ENCODE data around the gene KLF15. TPM values are rescaled to one million over a fixed set of nuclear protein-coding genes. Genes with fewer than 3 reads are reported as not detected.

The KLF15 gene
- total and polyA plus RNA-seq, 2 experiments from 2014 or later = 3.5 to 19.8 TPM

GRCh38 chr3:126306888-126307482 is 50.2 kb downstream of the KLF15 start:
- no peak overlapping the region; the same call in 1 of the 2 replicates for H3K27ac Mint-ChIP-seq
- Histone ChIP-seq H2AFZ (no peak overlapping the region), H3K9me2 (ENCODE audit: insufficient read depth) (no peaks in the 10 kb centered on the region), H3K27me3 (ENCODE audit: insufficient read depth) (no peaks in the 10 kb centered on the region), H3K79me2 (replicated peaks; ENCODE audit: insufficient read depth) (no peaks in the 10 kb centered on the region), H3K27ac (ENCODE audit: low read depth) (no peak overlapping the region), H3K36me3 (ENCODE audit: insufficient read depth) (0 out of 2 replicates have a peak, but pooled peaks cover 7% of the 10 kb centered on the region), H3K4me1 (ENCODE audit: insufficient read depth) (no peaks in the 10 kb centered on the region), H3K4me2 (no peak overlapping the region), H3K4me3 (no peak overlapping the region), H4K20me1 (replicated peaks; ENCODE audit: insufficient read depth) (no peaks in the 10 kb centered on the region), H3F3A (replicated peaks; ENCODE audit: low read depth) (no peaks in the 10 kb centered on the region)
- H3K4me3 Mint-ChIP-seq = no peak overlapping the region
- peaks cover 4% of the 10 kb centered on the region; the same call in 2 of the 3 replicates for H3K36me3 Mint-ChIP-seq (ENCODE audit: low read depth)
- H3K27me3 Mint-ChIP-seq (ENCODE audit: insufficient read depth, low read depth, poor library complexity) = peaks cover 19% of the 10 kb centered on the region
- DNase-seq (ENCODE audit: low spot score) (no peak), ATAC-seq (no peak)
- peaks cover 35% of the 10 kb centered on the region for H3K9me3 Mint-ChIP-seq
- TF ChIP-seq STAT1 (IDR thresholded peaks at IDR 0.05; ENCODE audit: unreplicated experiment) (no peak), POLR2AphosphoS5 (IDR thresholded peaks at IDR 0.05; ENCODE audit: low read depth) (no peak), REST (IDR thresholded peaks at IDR 0.05; ENCODE audit: unreplicated experiment) (no peak)
- no peaks in the 10 kb centered on the region; the same call in 2 of the 3 replicates for H3K4me1 Mint-ChIP-seq

GRCh38 chr3:126306397-126306796 is 50.8 kb downstream of the KLF15 start:
- no peak overlapping the region for H3K27ac Mint-ChIP-seq
- ATAC-seq = no peak
- H3K4me1 Mint-ChIP-seq = no peaks in the 10 kb centered on the region; the same call in 2 of the 3 replicates
- H4K20me1 ChIP-seq (replicated peaks; ENCODE audit: insufficient read depth) = no peaks in the 10 kb centered on the region
- 0 out of 2 replicates have a peak, but pooled peaks cover 7% of the 10 kb centered on the region for H3K36me3 ChIP-seq (ENCODE audit: insufficient read depth)
- H3K27me3 Mint-ChIP-seq (ENCODE audit: insufficient read depth, low read depth, poor library complexity) = peaks cover 17% of the 10 kb centered on the region
- H3K79me2 ChIP-seq (replicated peaks; ENCODE audit: insufficient read depth) = no peaks in the 10 kb centered on the region
- H3K4me1 ChIP-seq (ENCODE audit: insufficient read depth) = no peaks in the 10 kb centered on the region
- H2AFZ ChIP-seq = no peak overlapping the region
- H3K27ac ChIP-seq (ENCODE audit: low read depth) = no peak overlapping the region
- H3K4me3 Mint-ChIP-seq = no peak overlapping the region
- no peaks in the 10 kb centered on the region for H3K9me2 ChIP-seq (ENCODE audit: insufficient read depth)
- peaks cover 35% of the 10 kb centered on the region for H3K9me3 Mint-ChIP-seq
- H3F3A ChIP-seq (replicated peaks; ENCODE audit: low read depth) = no peaks in the 10 kb centered on the region
- no peak overlapping the region for H3K4me2 ChIP-seq
- peaks cover 4% of the 10 kb centered on the region; the same call in 2 of the 3 replicates for H3K36me3 Mint-ChIP-seq (ENCODE audit: low read depth)
- no peaks in the 10 kb centered on the region for H3K27me3 ChIP-seq (ENCODE audit: insufficient read depth)
- no peak for DNase-seq (ENCODE audit: low spot score)
- H3K4me3 ChIP-seq = no peak overlapping the region
- no peak for TF ChIP-seq EZH2phosphoT487 (IDR thresholded peaks at IDR 0.05; ENCODE audit: unreplicated experiment)
- TF ChIP-seq ZNF462 (CRISPR knock-in tag; IDR thresholded peaks at IDR 0.05) = no peak
- TF ChIP-seq CREB1 (CRISPR knock-in tag; IDR thresholded peaks at IDR 0.05; ENCODE audit: low read depth) = no peak
- no peak for TF ChIP-seq ETS1 (IDR thresholded peaks at IDR 0.05)
- no peak for TF ChIP-seq STAT1 (IDR thresholded peaks at IDR 0.05; ENCODE audit: unreplicated experiment)
- no peak for TF ChIP-seq NANOG (IDR thresholded peaks at IDR 0.05; ENCODE audit: borderline replicate concordance)
- no peak for TF ChIP-seq ZNF114 (CRISPR knock-in tag; IDR thresholded peaks at IDR 0.05)
- no peak for TF ChIP-seq JUNB (IDR thresholded peaks at IDR 0.05; ENCODE audit: unreplicated experiment)
